ENCODE results near the gene ANXA2. TPM values are rescaled to one million over a fixed set of nuclear protein-coding genes. Genes with fewer than 3 reads are reported as not detected.

The ANXA2 gene
- total and polyA plus RNA-seq, 10 of the 15 experiments (the other 5 are each of a cell fraction or from before 2014, with no cell fraction given) = 135 to 540 (median 281) TPM

- Histone ChIP-seq H4K20me1 (ENCODE audit: control insufficient read depth, insufficient read depth) (no peaks in the 10 kb centered on the region), H3K4me2 (ENCODE audit: control insufficient read depth, insufficient read depth) (no peak overlapping the region), H3K9me3 (replicated peaks; ENCODE audit: control insufficient read depth, insufficient read depth, low read length) (no peaks in the 10 kb centered on the region), H3K27ac (ENCODE audit: control insufficient read depth, insufficient read depth) (no peak overlapping the region), H3K27me3 (replicated peaks in 1 of 2; ENCODE audit: control insufficient read depth in 2 of 2, insufficient read depth in 2 of 2, low read length in 1 of 2) (no peaks in the 10 kb centered on the region), H3K4me1 (ENCODE audit: control insufficient read depth, insufficient read depth, low read length) (no peaks in the 10 kb centered on the region), H3K9ac (ENCODE audit: control insufficient read depth, insufficient read depth, low read length) (no peak overlapping the region), H3K36me3 (ENCODE audit: control insufficient read depth in 2 of 2, insufficient read depth in 2 of 2, low read length in 1 of 2) (no peaks in the 10 kb centered on the region; a peak in 2 of 4 replicates), H3K79me2 (ENCODE audit: control insufficient read depth, insufficient read depth, low read length) (no peaks in the 10 kb centered on the region), H2AFZ (ENCODE audit: control insufficient read depth, low read depth, low read length) (no peak overlapping the region), H3K4me3 (no peak overlapping the region)
- in situ Hi-C loops (cut with MboI) (no loop called here), intact Hi-C loops (cut with micrococcal nuclease; ENCODE audit: unreplicated experiment) (no loop called here)
- ATAC-seq (no peak), DNase-seq (ENCODE audit: low read depth, low spot score) (no peak), FAIRE-seq (no peak)
- ChIA-PET SMC1A (ENCODE audit: uncharacterized antibody, unreplicated experiment) (interaction anchor here (1.0 to 1.2 kb wide), 2 partner anchors 14 to 25 kb away, joined by 3 read pairs; no protein-coding TSS in a partner anchor), RAD21 (ENCODE audit: unreplicated experiment) (no interaction called here), POLR2A (no interaction called here), CTCF (interaction anchor here (1.0 to 1.4 kb wide), 2 partner anchors 9 to 61 kb away, joined by 3 to 4 read pairs; no protein-coding TSS in a partner anchor)
- TF ChIP-seq PKNOX1 (IDR thresholded peaks at IDR 0.05) (no peak), RUNX3 (IDR thresholded peaks at IDR 0.05; ENCODE audit: low read length) (no peak), MEF2A (IDR thresholded peaks at IDR 0.05; ENCODE audit: insufficient read depth, low read depth, low read length) (no peak), TCF12 (IDR thresholded peaks at IDR 0.05; ENCODE audit: low read depth, low read length) (no peak), MYC (IDR thresholded peaks at IDR 0.05; ENCODE audit: insufficient read depth, insufficient read length, insufficient replicate concordance, low read length, severe bottlenecking) (no peak), USF1 (IDR thresholded peaks at IDR 0.05; ENCODE audit: borderline replicate concordance, extremely low read length, insufficient read depth, low read depth, low read length) (no peak), ZNF217 (IDR thresholded peaks at IDR 0.05) (no peak), SIN3A (IDR thresholded peaks at IDR 0.05; ENCODE audit: low read depth, low read length) (no peak), POU2F2 (IDR thresholded peaks at IDR 0.05; ENCODE audit: borderline replicate concordance, low read depth, low read length) (no peak), IRF3 (IDR thresholded peaks at IDR 0.05) (no peak), SMC3 (IDR thresholded peaks at IDR 0.05; ENCODE audit: borderline replicate concordance, low read length) (no peak)
- 97% methylated on average over 2 of the region's 2 CpGs for WGBS (ENCODE audit: insufficient coverage, insufficient replicate concordance, low lambda C conversion rate, missing lambda C conversion rate)
- BruUV-seq (replicated peaks) = no TSS peak
Observed at GRCh38 chr15:60423537-60423936, 25.8 kb upstream of the ANXA2 start.
